ENCODE results near the gene SH3BP5L. TPM values are rescaled to one million over a fixed set of nuclear protein-coding genes. Genes with fewer than 3 reads are reported as not detected.

The SH3BP5L gene
- 10 to 100 TPM; 13.3 to 20.0 TPM for total RNA-seq
- total RNA-seq, result 20.5 to 55.3 reads per million in 2 donors

DNA sequence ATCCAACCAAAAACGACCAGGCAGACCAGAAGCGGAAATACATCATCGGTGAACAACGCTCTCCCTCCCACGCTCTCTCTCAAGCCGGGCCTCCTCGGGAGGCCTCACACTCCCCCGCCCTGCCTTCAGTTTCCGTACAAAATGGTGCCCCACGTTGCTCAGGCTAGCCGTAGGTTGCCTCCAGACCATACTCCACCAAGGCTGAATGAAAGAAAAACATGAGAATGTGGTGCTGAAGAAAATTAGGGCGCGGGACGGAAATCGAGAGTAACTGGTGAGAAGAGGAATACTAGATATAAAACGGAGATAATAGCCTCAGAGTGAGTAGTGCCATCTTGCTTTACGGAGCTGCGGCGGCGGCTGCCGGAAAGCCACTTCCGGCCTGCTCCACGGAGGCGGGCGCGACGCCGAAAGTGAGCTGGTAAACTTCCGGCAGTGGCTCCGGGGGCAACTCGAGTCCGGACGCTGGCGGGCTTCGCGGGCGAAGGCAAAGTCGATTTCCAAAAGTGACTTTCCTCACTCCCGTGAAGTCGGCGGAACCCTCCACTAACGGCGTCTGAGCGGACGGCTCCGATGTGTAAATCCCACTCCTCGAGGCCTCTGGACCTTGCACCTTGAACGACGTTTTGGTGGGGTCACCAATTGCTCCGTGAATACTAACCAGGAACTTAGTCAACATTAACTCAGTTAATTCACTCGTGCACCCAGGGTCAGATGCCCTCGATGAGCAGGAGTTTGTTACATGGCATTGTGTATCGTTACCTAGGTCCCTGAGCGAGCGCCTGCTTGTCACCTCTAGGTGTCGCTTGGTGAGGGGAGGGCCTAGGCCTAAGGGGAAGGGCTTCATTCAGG is at the start of gene SH3BP5L:
Gene SH3BP5L, minus strand, starts transcription at position 7 of the 852 bp plus-strand sequence. CDS start 980 bp downstream, outside the sequence.
- Mint-ChIP-seq H3K27me3 (no peaks in the 10 kb centered on the region), H3K36me3 (ENCODE audit: low read depth) (peaks cover 4% of the 10 kb centered on the region), H3K27ac (peak within 1 kb of the TSS; percentile 98), H3K4me1 (peaks cover 50% of the 10 kb centered on the region), H3K4me3 (peak within 1 kb of the TSS; percentile 99)
- no peaks in the 10 kb centered on the region for H3K9me3 ChIP-seq (ENCODE audit: control insufficient read depth, low read length, poor library complexity, severe bottlenecking)
- peak; percentile 80 to 83 (median 81) for DNase-seq
- ATAC-seq, result peak; percentile 88

DNA sequence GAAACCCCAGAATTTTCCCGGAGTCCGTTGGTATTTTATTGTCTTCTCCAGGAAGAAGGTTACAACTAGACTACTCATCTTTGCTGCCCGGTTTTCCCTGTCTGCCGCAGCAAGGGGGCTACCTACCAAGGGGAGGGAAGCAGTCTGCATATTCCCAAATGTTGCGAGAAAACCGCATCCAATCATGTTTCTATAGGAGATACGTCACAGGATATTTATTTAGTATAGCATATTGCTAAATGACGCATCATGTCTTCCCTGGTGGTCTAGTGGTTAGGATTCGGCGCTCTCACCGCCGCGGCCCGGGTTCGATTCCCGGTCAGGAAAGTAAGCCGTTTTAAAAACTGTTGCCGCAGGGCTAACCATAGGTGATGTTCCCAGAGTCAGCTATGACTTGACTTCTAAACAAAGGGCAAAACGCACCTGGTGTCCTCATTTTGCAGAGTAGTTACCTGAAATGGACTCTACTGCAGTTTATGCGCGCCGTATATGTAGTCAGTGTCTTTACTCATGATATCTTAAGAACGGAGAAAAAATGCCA is 48.3 kb upstream of the SH3BP5L start:
- peaks cover 16% of the 10 kb centered on the region for H3K4me1 Mint-ChIP-seq
- H3K4me3 Mint-ChIP-seq, result peak overlapping the region; percentile 89
- H3K36me3 Mint-ChIP-seq (ENCODE audit: low read depth), result peaks cover 2% of the 10 kb centered on the region
- ATAC-seq (peak; percentile 70), DNase-seq (peak; percentile 55 to 79 (median 71))
- no peaks in the 10 kb centered on the region for H3K9me3 ChIP-seq (ENCODE audit: control insufficient read depth, low read length, poor library complexity, severe bottlenecking)
- H3K27me3 Mint-ChIP-seq, result peaks cover 10% of the 10 kb centered on the region
- peak overlapping the region; percentile 98 for H3K27ac Mint-ChIP-seq

- ATAC-seq (peak; percentile 81), DNase-seq (peak; percentile 57 to 89 (median 84))
- H3K4me1 Mint-ChIP-seq, result peaks cover 16% of the 10 kb centered on the region
- peak overlapping the region; percentile 98 for H3K27ac Mint-ChIP-seq
- peak overlapping the region; percentile 89 for H3K4me3 Mint-ChIP-seq
- H3K36me3 Mint-ChIP-seq (ENCODE audit: low read depth), result peaks cover 2% of the 10 kb centered on the region
- no peaks in the 10 kb centered on the region for H3K9me3 ChIP-seq (ENCODE audit: control insufficient read depth, low read length, poor library complexity, severe bottlenecking)
- peaks cover 10% of the 10 kb centered on the region for H3K27me3 Mint-ChIP-seq
Measured at GRCh38 chr1:248873409-248873992, 47.8 kb upstream of the SH3BP5L start.

GRCh38 chr1:248872752-248873408 is 47.2 kb upstream of the SH3BP5L start:
- H3K27me3 Mint-ChIP-seq, result peaks cover 10% of the 10 kb centered on the region
- peak overlapping the region; percentile 89 for H3K4me3 Mint-ChIP-seq
- ATAC-seq (peak; percentile 34), DNase-seq (peak in 1 of 3 donors; percentile 13)
- peak overlapping the region; percentile 98 for H3K27ac Mint-ChIP-seq
- H3K9me3 ChIP-seq (ENCODE audit: control insufficient read depth, low read length, poor library complexity, severe bottlenecking), result no peaks in the 10 kb centered on the region
- peaks cover 2% of the 10 kb centered on the region for H3K36me3 Mint-ChIP-seq (ENCODE audit: low read depth)
- H3K4me1 Mint-ChIP-seq, result peaks cover 16% of the 10 kb centered on the region

DNA sequence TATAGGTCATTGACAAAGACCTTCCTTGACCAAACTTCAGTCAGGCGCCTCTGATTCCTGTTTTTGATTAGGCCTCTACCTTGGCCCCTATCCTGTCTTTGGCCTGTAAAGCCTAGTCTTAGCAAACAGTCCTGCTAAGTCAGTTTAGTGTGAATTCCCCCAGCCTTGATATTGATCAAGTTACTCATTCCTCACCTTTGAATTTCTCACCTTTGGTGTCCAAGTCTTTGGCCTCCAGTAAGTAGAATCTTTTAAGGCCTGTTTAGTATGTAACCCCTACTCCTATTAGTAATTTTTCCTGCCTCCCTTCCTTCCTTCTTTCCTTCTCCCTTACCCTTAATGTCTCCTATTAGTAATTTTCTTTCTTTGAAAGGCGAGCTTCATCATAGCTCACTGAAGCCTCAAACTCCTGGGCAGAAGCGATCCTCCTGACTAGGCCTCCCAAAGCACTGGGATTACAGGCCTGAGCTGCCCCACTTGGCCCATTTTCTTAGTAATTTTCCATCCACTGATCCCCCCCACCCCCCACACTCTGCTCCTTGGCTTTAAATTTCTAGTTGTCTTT is 46.2 kb upstream of the SH3BP5L start:
- ATAC-seq (no peak), DNase-seq (no peak)
- H3K9me3 ChIP-seq (ENCODE audit: control insufficient read depth, low read length, poor library complexity, severe bottlenecking), result no peaks in the 10 kb centered on the region
- peaks cover 16% of the 10 kb centered on the region for H3K4me1 Mint-ChIP-seq
- H3K36me3 Mint-ChIP-seq (ENCODE audit: low read depth), result peaks cover 2% of the 10 kb centered on the region
- H3K27me3 Mint-ChIP-seq, result peaks cover 10% of the 10 kb centered on the region
- peak overlapping the region; percentile 21 for H3K4me3 Mint-ChIP-seq
- H3K27ac Mint-ChIP-seq, result peak overlapping the region; percentile 98

DNA sequence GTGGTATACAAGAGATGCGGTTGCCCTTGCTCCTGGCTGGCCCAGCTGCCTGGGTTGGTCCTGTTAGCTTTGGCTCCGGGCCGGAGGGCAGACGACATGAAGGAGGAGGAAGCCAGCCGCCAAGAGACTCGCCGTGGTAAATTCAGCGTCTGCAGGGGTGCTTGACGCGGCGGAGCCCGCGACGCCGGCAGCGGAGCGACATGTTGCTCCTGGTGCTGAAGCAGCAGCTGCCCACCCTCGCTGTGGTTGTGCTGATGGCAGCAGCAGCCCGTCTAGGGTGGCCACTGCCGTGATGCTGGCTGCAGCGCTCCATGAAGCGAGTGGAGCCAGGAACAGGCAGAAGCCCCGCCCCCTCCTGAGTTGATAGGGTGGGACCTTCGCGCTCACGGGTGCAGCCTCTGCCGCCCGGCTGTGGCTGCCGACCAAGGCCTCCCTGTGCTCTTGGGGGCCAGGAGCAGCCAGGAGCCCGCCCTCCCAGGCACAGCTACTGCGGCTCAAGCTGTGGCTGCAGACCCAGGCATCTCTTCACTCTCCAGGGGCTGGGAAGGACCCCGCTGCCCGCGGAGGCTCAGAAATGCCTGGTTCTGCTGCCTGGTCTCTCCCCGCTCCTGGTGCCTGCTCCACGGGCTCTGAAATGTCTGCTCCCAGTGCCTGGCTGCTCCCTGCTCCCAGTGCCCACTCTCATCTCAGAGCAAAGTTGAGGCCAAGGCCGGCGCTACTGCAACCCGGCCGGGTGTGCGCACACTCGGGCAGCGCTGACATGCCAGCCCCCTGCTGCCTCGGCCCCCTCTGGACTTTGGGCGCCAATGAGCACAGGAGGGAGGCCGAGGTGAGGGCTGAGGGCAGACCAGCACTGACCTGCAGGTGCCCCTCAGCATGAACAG is 37.5 kb upstream of the SH3BP5L start:
- peak overlapping the region; percentile 92 for H3K27ac Mint-ChIP-seq
- ATAC-seq, result peak; percentile 61
- no peaks in the 10 kb centered on the region for H3K36me3 Mint-ChIP-seq (ENCODE audit: low read depth)
- H3K4me3 Mint-ChIP-seq, result peak overlapping the region; percentile 90
- peaks cover 40% of the 10 kb centered on the region for H3K4me1 Mint-ChIP-seq
- no peaks in the 10 kb centered on the region for H3K27me3 Mint-ChIP-seq
- DNase-seq, result peak; percentile 55 to 76 (median 74)
- H3K9me3 ChIP-seq (ENCODE audit: control insufficient read depth, low read length, poor library complexity, severe bottlenecking), result no peaks in the 10 kb centered on the region

- ATAC-seq, result peak; percentile 3
- Mint-ChIP-seq H3K27ac (peak overlapping the region; percentile 92), H3K27me3 (no peaks in the 10 kb centered on the region), H3K4me3 (peak overlapping the region; percentile 90), H3K4me1 (peaks cover 46% of the 10 kb centered on the region), H3K36me3 (ENCODE audit: low read depth) (no peaks in the 10 kb centered on the region)
- no peak for DNase-seq
- H3K9me3 ChIP-seq (ENCODE audit: control insufficient read depth, low read length, poor library complexity, severe bottlenecking), result no peaks in the 10 kb centered on the region
Measured at GRCh38 chr1:248862695-248862997, 36.9 kb upstream of the SH3BP5L start.

DNA sequence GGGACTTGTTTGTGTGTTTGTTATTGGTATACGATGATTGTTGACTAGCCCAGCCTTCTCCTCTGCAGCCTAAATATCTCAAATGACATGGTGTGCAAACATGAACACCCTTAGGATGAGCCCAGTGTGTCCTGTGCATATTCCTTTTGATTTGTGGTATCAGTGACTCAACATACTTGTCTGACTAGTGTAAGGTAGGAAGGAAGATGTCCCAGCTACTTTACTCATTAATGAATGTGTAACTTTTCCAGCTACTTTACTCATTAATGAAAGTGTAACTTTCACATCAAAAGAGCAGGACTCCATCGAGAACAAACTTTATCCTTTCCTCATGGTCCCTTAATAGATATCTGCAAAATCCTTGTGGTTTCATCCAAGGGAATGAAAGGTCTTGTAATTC is 35.9 kb upstream of the SH3BP5L start:
- H3K27me3 Mint-ChIP-seq, result no peaks in the 10 kb centered on the region
- peaks cover 51% of the 10 kb centered on the region for H3K4me1 Mint-ChIP-seq
- H3K36me3 Mint-ChIP-seq (ENCODE audit: low read depth), result no peaks in the 10 kb centered on the region
- ATAC-seq (no peak), DNase-seq (no peak)
- no peak overlapping the region for H3K4me3 Mint-ChIP-seq
- no peak overlapping the region for H3K27ac Mint-ChIP-seq
- no peaks in the 10 kb centered on the region for H3K9me3 ChIP-seq (ENCODE audit: control insufficient read depth, low read length, poor library complexity, severe bottlenecking)

DNA sequence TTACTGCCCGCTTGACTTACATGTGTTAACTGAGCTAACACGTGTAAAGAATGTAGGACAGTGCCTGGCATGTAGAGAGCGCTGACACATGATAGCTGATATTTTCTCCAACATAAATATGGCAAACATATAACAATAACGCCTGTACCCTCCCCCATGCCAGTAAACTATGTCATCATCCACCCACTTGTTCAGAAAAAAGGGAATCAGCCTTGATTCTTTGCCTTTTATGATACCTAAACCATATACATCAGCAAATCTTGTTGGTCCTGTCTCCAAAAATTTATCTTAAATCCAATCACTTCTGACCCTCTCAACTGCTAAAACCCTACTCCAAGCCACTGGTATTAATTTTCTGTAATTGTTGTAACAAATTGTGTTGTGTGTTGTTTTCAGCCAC is 34.3 kb upstream of the SH3BP5L start:
- Mint-ChIP-seq H3K27me3 (no peaks in the 10 kb centered on the region), H3K4me1 (peaks cover 58% of the 10 kb centered on the region), H3K27ac (peak overlapping the region; percentile 88), H3K4me3 (peak overlapping the region; percentile 90), H3K36me3 (ENCODE audit: low read depth) (no peaks in the 10 kb centered on the region)
- DNase-seq (no peak), ATAC-seq (no peak)
- no peaks in the 10 kb centered on the region for H3K9me3 ChIP-seq (ENCODE audit: control insufficient read depth, low read length, poor library complexity, severe bottlenecking)

GRCh38 chr1:248858891-248859889 is 33.5 kb upstream of the SH3BP5L start, which contains the start of gene ZNF692:
TSS of gene ZNF692 (minus strand) at chr1:248859085. CDS start at chr1:248858309, 776 bp downstream.
- peak within 1 kb of the TSS; percentile 90 for H3K4me3 Mint-ChIP-seq
- peaks cover 60% of the 10 kb centered on the region for H3K4me1 Mint-ChIP-seq
- no peaks in the 10 kb centered on the region for H3K9me3 ChIP-seq (ENCODE audit: control insufficient read depth, low read length, poor library complexity, severe bottlenecking)
- peaks cover 3% of the 10 kb centered on the region for H3K36me3 Mint-ChIP-seq (ENCODE audit: low read depth)
- ATAC-seq (peak; percentile 91), DNase-seq (peak; percentile 93 to 94 (median 94))
- peak within 1 kb of the TSS; percentile 88 for H3K27ac Mint-ChIP-seq
- H3K27me3 Mint-ChIP-seq, result no peaks in the 10 kb centered on the region
